BLaER1 (cell line): Measurements from ENCODE around the gene ASAP2.

ENCODE experiments used
- H3K27ac ChIP-seq: shearing (Covaris generic); formaldehyde crosslinking; 2 replicates; pipeline ENCODE4 v1.8.1; 2022
- H3K27me3 ChIP-seq: shearing (Covaris generic); formaldehyde crosslinking; 2 replicates; pipeline ENCODE4 v1.8.1; 2022
- H3K36me3 ChIP-seq: shearing (Covaris generic); formaldehyde crosslinking; 2 replicates; pipeline ENCODE4 v1.8.1; 2022
- H3K4me1 ChIP-seq: shearing (Covaris generic); formaldehyde crosslinking; 2 replicates; pipeline ENCODE4 v1.8.1; 2022
- H3K4me2 ChIP-seq: shearing (Covaris generic); formaldehyde crosslinking; 2 replicates; pipeline ENCODE4 v1.8.1; 2022
- H3K4me3 ChIP-seq: shearing (Covaris generic); formaldehyde crosslinking; 2 replicates; pipeline ENCODE4 v1.8.1; 2022
- H3K9ac ChIP-seq: shearing (Covaris generic); formaldehyde crosslinking; 2 replicates; pipeline ENCODE4 v1.8.1; 2022
- H3K9me3 ChIP-seq: shearing (Covaris generic); formaldehyde crosslinking; 2 replicates; pipeline ENCODE4 v1.8.1; 2022
- H4K20me1 ChIP-seq: shearing (Covaris generic); formaldehyde crosslinking; 2 replicates; pipeline ENCODE4 v1.8.1; 2022
- Cebpa-rat ChIP-seq: shearing (Covaris generic); IDR thresholded peaks from 2 replicates; pipeline ENCODE4 v1.8.1; 2022

The ASAP2 gene

GRCh38 chr2:9420495-9420894 is 213.9 kb downstream of the ASAP2 start:
- TF ChIP-seq Cebpa-rat = no peak
- H3K36me3 ChIP-seq = peaks cover 34% of the 10 kb centered on the region
- peaks cover 57% of the 10 kb centered on the region for H4K20me1 ChIP-seq
- no peaks in the 10 kb centered on the region for H3K9me3 ChIP-seq
- peaks cover 40% of the 10 kb centered on the region for H3K4me1 ChIP-seq
- H3K4me3 ChIP-seq = no peak overlapping the region
- no peaks in the 10 kb centered on the region for H3K27me3 ChIP-seq
- H3K9ac ChIP-seq = peak overlapping the region; percentile 38; the same call in 1 of the 2 replicates
- H3K27ac ChIP-seq = no peak overlapping the region
- peak overlapping the region; percentile 28; the same call in 1 of the 2 replicates for H3K4me2 ChIP-seq

GRCh38 chr2:9422321-9423099 is 215.9 kb downstream of the ASAP2 start:
- no peaks in the 10 kb centered on the region for H3K9me3 ChIP-seq
- H4K20me1 ChIP-seq = peaks cover 42% of the 10 kb centered on the region
- no peaks in the 10 kb centered on the region for H3K27me3 ChIP-seq
- H3K4me3 ChIP-seq = peak overlapping the region; percentile 94
- H3K4me2 ChIP-seq = peak overlapping the region; percentile 97
- H3K36me3 ChIP-seq = peaks cover 25% of the 10 kb centered on the region
- H3K9ac ChIP-seq = peak overlapping the region; percentile 98
- H3K4me1 ChIP-seq = peaks cover 48% of the 10 kb centered on the region
- H3K27ac ChIP-seq = peak overlapping the region; percentile 92
- TF ChIP-seq Cebpa-rat = no peak

GRCh38 chr2:9423100-9423921 is 216.7 kb downstream of the ASAP2 start, which contains the start of the genes CPSF3 and ITGB1BP1:
Gene CPSF3, plus strand, starts transcription at chr2:9423654. Its CDS starts 120 bp downstream, at chr2:9423774.
Gene ITGB1BP1, minus strand, starts transcription at chr2:9423528. Its CDS starts 4,831 bp downstream, at chr2:9418697.
- Histone ChIP-seq H3K27ac (peak within 1 kb of the TSS; percentile 92), H3K4me2 (peak within 1 kb of the TSS; percentile 97), H3K9me3 (no peaks in the 10 kb centered on the region), H4K20me1 (peaks cover 42% of the 10 kb centered on the region), H3K27me3 (no peaks in the 10 kb centered on the region), H3K4me3 (peak within 1 kb of the TSS; percentile 94), H3K9ac (peak within 1 kb of the TSS; percentile 98), H3K36me3 (peaks cover 19% of the 10 kb centered on the region), H3K4me1 (peaks cover 48% of the 10 kb centered on the region)
- no peak for TF ChIP-seq Cebpa-rat

- Histone ChIP-seq H3K36me3 (peaks cover 15% of the 10 kb centered on the region), H3K27ac (peak overlapping the region; percentile 92), H3K9me3 (no peaks in the 10 kb centered on the region), H3K4me2 (peak overlapping the region; percentile 96), H4K20me1 (peaks cover 37% of the 10 kb centered on the region), H3K4me1 (peaks cover 48% of the 10 kb centered on the region), H3K9ac (peak overlapping the region; percentile 98), H3K27me3 (no peaks in the 10 kb centered on the region), H3K4me3 (peak overlapping the region; percentile 94)
- no peak for TF ChIP-seq Cebpa-rat
Measured at GRCh38 chr2:9423922-9424272, 217.3 kb downstream of the ASAP2 start.

- peak overlapping the region; percentile 98 for H3K9ac ChIP-seq
- no peaks in the 10 kb centered on the region for H3K9me3 ChIP-seq
- H3K27me3 ChIP-seq = no peaks in the 10 kb centered on the region
- H3K4me3 ChIP-seq = peak overlapping the region; percentile 94
- peak overlapping the region; percentile 96 for H3K4me2 ChIP-seq
- TF ChIP-seq Cebpa-rat = no peak
- H3K4me1 ChIP-seq = peaks cover 48% of the 10 kb centered on the region
- H3K27ac ChIP-seq = peak overlapping the region; percentile 92
- peaks cover 22% of the 10 kb centered on the region for H3K36me3 ChIP-seq
- H4K20me1 ChIP-seq = peaks cover 30% of the 10 kb centered on the region
Measured at GRCh38 chr2:9424447-9425164, 218.0 kb downstream of the ASAP2 start.

- peaks cover 66% of the 10 kb centered on the region for H3K36me3 ChIP-seq
- H4K20me1 ChIP-seq = no peaks in the 10 kb centered on the region
- H3K9me3 ChIP-seq = no peaks in the 10 kb centered on the region
- H3K4me2 ChIP-seq = no peak overlapping the region
- H3K27ac ChIP-seq = no peak overlapping the region
- no peak for TF ChIP-seq Cebpa-rat
- H3K9ac ChIP-seq = no peak overlapping the region
- H3K4me1 ChIP-seq = peaks cover 24% of the 10 kb centered on the region
- H3K27me3 ChIP-seq = no peaks in the 10 kb centered on the region
- no peak overlapping the region for H3K4me3 ChIP-seq
Measured at GRCh38 chr2:9428965-9429577, 222.5 kb downstream of the ASAP2 start.

GRCh38 chr2:9430316-9431293 is 224.0 kb downstream of the ASAP2 start:
- no peaks in the 10 kb centered on the region for H3K27me3 ChIP-seq
- no peaks in the 10 kb centered on the region for H3K9me3 ChIP-seq
- H3K36me3 ChIP-seq = peaks cover 78% of the 10 kb centered on the region
- H3K4me1 ChIP-seq = peaks cover 23% of the 10 kb centered on the region
- H3K4me2 ChIP-seq = no peak overlapping the region
- TF ChIP-seq Cebpa-rat = no peak
- H3K27ac ChIP-seq = no peak overlapping the region
- H3K4me3 ChIP-seq = no peak overlapping the region
- H3K9ac ChIP-seq = no peak overlapping the region
- no peaks in the 10 kb centered on the region for H4K20me1 ChIP-seq

- peak overlapping the region; percentile 39 for H3K4me2 ChIP-seq
- H3K36me3 ChIP-seq = peaks cover 95% of the 10 kb centered on the region
- H3K4me1 ChIP-seq = peaks cover 17% of the 10 kb centered on the region
- H3K9ac ChIP-seq = 0 out of 2 replicates have a peak overlapping the region, but pooled peaks have one; percentile 3
- no peak overlapping the region; the same call in 1 of the 2 replicates for H3K27ac ChIP-seq
- H3K9me3 ChIP-seq = no peaks in the 10 kb centered on the region
- TF ChIP-seq Cebpa-rat = no peak
- no peaks in the 10 kb centered on the region for H3K27me3 ChIP-seq
- no peaks in the 10 kb centered on the region for H4K20me1 ChIP-seq
- H3K4me3 ChIP-seq = no peak overlapping the region
Measured at GRCh38 chr2:9434489-9434888, 227.9 kb downstream of the ASAP2 start.
